ENCODE results near the gene LHFPL6. TPM values are rescaled to one million over a fixed set of nuclear protein-coding genes. Genes with fewer than 3 reads are reported as not detected.

LHFPL6 gene
- total RNA-seq, 1 donor from 2014 or later = 54.8 TPM

DNA sequence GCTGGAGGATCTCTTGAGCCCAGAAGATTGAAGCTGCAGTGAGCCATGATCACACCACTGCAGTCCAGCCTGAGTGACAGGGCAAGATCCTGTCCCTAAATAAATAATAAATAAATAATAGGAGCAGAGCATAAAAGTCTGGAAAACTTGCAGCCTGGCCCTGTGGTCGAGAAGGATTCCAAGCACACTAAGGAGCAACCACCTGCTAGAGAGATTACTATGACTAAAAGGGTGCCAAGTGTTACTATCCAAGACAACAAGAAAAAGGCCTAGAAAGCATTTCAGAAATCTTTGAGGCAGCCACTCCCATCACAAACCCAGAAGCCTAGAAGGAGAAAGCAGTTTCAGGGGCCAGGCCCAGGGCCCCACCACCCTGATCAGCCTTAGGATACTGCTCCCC, 46.1 kb downstream of the LHFPL6 start:
- Histone ChIP-seq H3K27ac (no peak overlapping the region), H3K36me3 (no peaks in the 10 kb centered on the region), H3K27me3 (no peaks in the 10 kb centered on the region), H3K4me3 (no peak overlapping the region), H3K9me3 (no peaks in the 10 kb centered on the region), H3K4me1 (peaks cover 8% of the 10 kb centered on the region)
- DNase-seq (ENCODE audit: extremely low spot score in 2 of 2) = no peak
- TF ChIP-seq, protein P1, sequence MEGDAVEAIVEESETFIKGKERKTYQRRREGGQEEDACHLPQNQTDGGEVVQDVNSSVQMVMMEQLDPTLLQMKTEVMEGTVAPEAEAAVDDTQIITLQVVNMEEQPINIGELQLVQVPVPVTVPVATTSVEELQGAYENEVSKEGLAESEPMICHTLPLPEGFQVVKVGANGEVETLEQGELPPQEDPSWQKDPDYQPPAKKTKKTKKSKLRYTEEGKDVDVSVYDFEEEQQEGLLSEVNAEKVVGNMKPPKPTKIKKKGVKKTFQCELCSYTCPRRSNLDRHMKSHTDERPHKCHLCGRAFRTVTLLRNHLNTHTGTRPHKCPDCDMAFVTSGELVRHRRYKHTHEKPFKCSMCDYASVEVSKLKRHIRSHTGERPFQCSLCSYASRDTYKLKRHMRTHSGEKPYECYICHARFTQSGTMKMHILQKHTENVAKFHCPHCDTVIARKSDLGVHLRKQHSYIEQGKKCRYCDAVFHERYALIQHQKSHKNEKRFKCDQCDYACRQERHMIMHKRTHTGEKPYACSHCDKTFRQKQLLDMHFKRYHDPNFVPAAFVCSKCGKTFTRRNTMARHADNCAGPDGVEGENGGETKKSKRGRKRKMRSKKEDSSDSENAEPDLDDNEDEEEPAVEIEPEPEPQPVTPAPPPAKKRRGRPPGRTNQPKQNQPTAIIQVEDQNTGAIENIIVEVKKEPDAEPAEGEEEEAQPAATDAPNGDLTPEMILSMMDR (IDR thresholded peaks at IDR 0.05) = no peak
- TF ChIP-seq POLR2A (IDR thresholded peaks at IDR 0.05) (no peak), POLR2AphosphoS5 (IDR thresholded peaks at IDR 0.05; ENCODE audit: insufficient read depth in 1 of 2, low read depth in 1 of 2) (no peak)
- intact Hi-C loops (cut with DNase I) = no loop called here

GRCh38 chr13:39554371-39554770, 48.6 kb downstream of the LHFPL6 start:
- intact Hi-C loops (cut with DNase I) = no loop called here
- H3K4me1 ChIP-seq = peaks cover 8% of the 10 kb centered on the region
- TF ChIP-seq POLR2A (IDR thresholded peaks at IDR 0.05) (no peak), POLR2AphosphoS5 (IDR thresholded peaks at IDR 0.05; ENCODE audit: insufficient read depth in 1 of 2, low read depth in 1 of 2) (no peak)
- TF ChIP-seq, protein P1 (IDR thresholded peaks at IDR 0.05) = no peak
- H3K27me3 ChIP-seq = no peaks in the 10 kb centered on the region
- DNase-seq (ENCODE audit: extremely low spot score in 2 of 2) = no peak
- H3K9me3 ChIP-seq = no peaks in the 10 kb centered on the region
- H3K36me3 ChIP-seq = no peaks in the 10 kb centered on the region
- H3K4me3 ChIP-seq = no peak overlapping the region
- no peak overlapping the region for H3K27ac ChIP-seq

GRCh38 chr13:39552246-39552645, 50.7 kb downstream of the LHFPL6 start:
- Histone ChIP-seq H3K27me3 (no peaks in the 10 kb centered on the region), H3K36me3 (no peaks in the 10 kb centered on the region), H3K4me3 (no peak overlapping the region), H3K27ac (no peak overlapping the region), H3K9me3 (no peaks in the 10 kb centered on the region), H3K4me1 (peaks cover 8% of the 10 kb centered on the region)
- intact Hi-C loops (cut with DNase I) = no loop called here
- TF ChIP-seq POLR2A (IDR thresholded peaks at IDR 0.05) (no peak), POLR2AphosphoS5 (IDR thresholded peaks at IDR 0.05; ENCODE audit: insufficient read depth in 1 of 2, low read depth in 1 of 2) (no peak)
- TF ChIP-seq, protein P1 (IDR thresholded peaks at IDR 0.05) = no peak
- no peak for DNase-seq (ENCODE audit: extremely low spot score in 2 of 2)

GRCh38 chr13:39550931-39551330, 52.1 kb downstream of the LHFPL6 start:
- TF ChIP-seq, protein P1 (IDR thresholded peaks at IDR 0.05) = no peak
- TF ChIP-seq POLR2A (IDR thresholded peaks at IDR 0.05) (no peak), POLR2AphosphoS5 (IDR thresholded peaks at IDR 0.05; ENCODE audit: insufficient read depth in 1 of 2, low read depth in 1 of 2) (no peak)

GRCh38 chr13:39547108-39547507, 55.9 kb downstream of the LHFPL6 start:
- Histone ChIP-seq H3K4me1 (no peaks in the 10 kb centered on the region), H3K9me3 (no peaks in the 10 kb centered on the region), H3K27me3 (no peaks in the 10 kb centered on the region), H3K4me3 (no peak overlapping the region), H3K36me3 (no peaks in the 10 kb centered on the region), H3K27ac (no peak overlapping the region)
- intact Hi-C loops (cut with DNase I) = no loop called here
- DNase-seq (ENCODE audit: extremely low spot score in 2 of 2) = no peak
- TF ChIP-seq POLR2A (IDR thresholded peaks at IDR 0.05) (no peak), POLR2AphosphoS5 (IDR thresholded peaks at IDR 0.05; ENCODE audit: insufficient read depth in 1 of 2, low read depth in 1 of 2) (no peak)
- TF ChIP-seq, protein P1 (IDR thresholded peaks at IDR 0.05) = no peak

More at GRCh38 chr13:39550931-39551330, 52.1 kb downstream of the LHFPL6 start:
- Histone ChIP-seq H3K9me3 (no peaks in the 10 kb centered on the region), H3K4me1 (peaks cover 8% of the 10 kb centered on the region), H3K27ac (no peak overlapping the region), H3K4me3 (no peak overlapping the region), H3K27me3 (no peaks in the 10 kb centered on the region), H3K36me3 (no peaks in the 10 kb centered on the region)
- DNase-seq (ENCODE audit: extremely low spot score in 2 of 2) = no peak
- intact Hi-C loops (cut with DNase I) = no loop called here

Measured in vagina (tissue), 2 donors.